Karpas-422 (cell line): ENCODE data around the gene ARRB1. TPM values are rescaled to one million over a fixed set of nuclear protein-coding genes. Genes with fewer than 3 reads are reported as not detected.

ENCODE experiments used
- DNase-seq: peaks from one replicate; pipeline ENCODE4 v3.0.0-alpha.2; 2015
- H2AFZ ChIP-seq: fragments of 200-600 bp; sonication (generic); 2 replicates; pipeline ENCODE4 v1.6.1; 2014; ENCODE audit warnings: antibody characterized with exemption, low read length, mixed read lengths
- H3K27ac ChIP-seq: fragments of 200-600 bp; sonication (generic); 2 replicates; pipeline ENCODE4 v1.5.1; 2014; ENCODE audit warnings: mild to moderate bottlenecking, low read length, moderate library complexity
- H3K27me3 ChIP-seq: fragments of 200-600 bp; sonication (generic); 2 replicates; pipeline ENCODE4 v1.6.1; 2014; ENCODE audit warnings: low read length, mixed read lengths
- H3K36me3 ChIP-seq: fragments of 200-600 bp; sonication (generic); 2 replicates; pipeline ENCODE4 v1.6.1; 2014; ENCODE audit warnings: low read length, mixed read lengths; ENCODE audit not compliant: insufficient read depth
- H3K4me1 ChIP-seq: fragments of 200-600 bp; sonication (generic); 2 replicates; pipeline ENCODE4 v1.6.1; 2014; ENCODE audit warnings: mild to moderate bottlenecking, low read length, mixed read lengths
- H3K4me2 ChIP-seq: fragments of 200-600 bp; sonication (generic); 2 replicates; pipeline ENCODE4 v1.6.1; 2014; ENCODE audit warnings: low read length, low read depth, mild to moderate bottlenecking; ENCODE audit not compliant: poor library complexity, severe bottlenecking
- H3K4me3 ChIP-seq: fragments of 200-600 bp; sonication (generic); 2 replicates; pipeline ENCODE4 v1.5.1; 2014; ENCODE audit warnings: mild to moderate bottlenecking, antibody characterized with exemption, low read length, mixed read lengths
- H3K79me2 ChIP-seq: fragments of 200-600 bp; sonication (generic); 2 replicates; pipeline ENCODE4 v1.6.1; 2014; ENCODE audit warnings: mild to moderate bottlenecking, low read length, mixed read lengths
- H3K9ac ChIP-seq: fragments of 200-600 bp; sonication (generic); 2 replicates; pipeline ENCODE4 v1.6.0; 2014; ENCODE audit warnings: low read length
- H3K9me2 ChIP-seq: fragments of 200-600 bp; sonication (generic), shearing (Covaris generic); replicated peaks from 2 replicates; pipeline ENCODE4 v1.6.0; 2014; ENCODE audit warnings: mild to moderate bottlenecking, low read length, moderate library complexity; ENCODE audit not compliant: insufficient read depth
- H3K9me3 ChIP-seq: fragments of 300-700, 200-600 bp; sonication (generic); 2 replicates; pipeline ENCODE4 v1.6.1; 2014; ENCODE audit warnings: low read length, mixed read lengths
- H4K20me1 ChIP-seq: fragments of 200-600 bp; sonication (generic); 2 replicates; pipeline ENCODE4 v1.6.1; 2014; ENCODE audit warnings: mild to moderate bottlenecking, antibody characterized with exemption, low read length, low read depth; ENCODE audit not compliant: insufficient read depth
- total RNA-seq: library from RNA; depleted of rRNA; stranded (reverse); fragments of >200 nt; shearing (Covaris generic); gene quantifications from 2 replicates; pipeline ENCODE4 v1.2.3, GENCODE V29; 2014; ENCODE audit warnings: low replicate concordance

ARRB1 gene
- total RNA-seq, 1 experiment from 2014 or later = not detected

DNA sequence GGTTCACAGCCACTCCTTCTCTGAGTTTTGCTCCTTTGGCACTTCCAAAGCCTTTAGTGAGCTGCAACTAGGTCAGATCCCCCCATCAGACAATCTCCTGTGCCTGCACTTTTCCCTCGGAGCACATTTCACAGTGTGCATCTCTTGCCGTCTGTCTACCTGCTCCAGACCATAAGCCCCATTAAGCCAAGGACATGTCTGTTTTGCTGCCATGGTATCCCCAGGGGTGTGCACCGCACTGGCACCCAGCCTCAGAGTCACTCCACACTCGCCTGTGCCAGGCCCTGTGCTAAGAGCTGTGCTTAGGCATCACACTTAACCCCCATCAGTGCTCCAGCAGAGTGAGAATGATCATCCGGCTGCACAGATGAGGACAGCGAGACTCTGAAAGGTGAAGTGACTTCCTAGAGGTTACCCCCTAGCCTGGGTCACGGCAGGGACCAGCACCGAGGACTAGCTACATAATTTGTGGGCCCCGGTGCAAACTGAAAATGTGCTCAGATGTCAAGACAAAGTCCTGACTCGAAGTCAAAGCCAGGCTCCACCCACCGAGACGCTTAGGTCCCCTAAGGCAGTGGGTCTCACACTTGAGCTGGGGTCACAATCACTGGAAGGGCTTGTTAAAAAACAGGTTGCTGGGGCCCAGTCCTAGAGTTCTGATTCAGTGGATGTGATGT lies 33.9 kb downstream of the ARRB1 start:
- no peaks in the 10 kb centered on the region for H3K4me1 ChIP-seq
- H3K9me3 ChIP-seq = no peaks in the 10 kb centered on the region
- H2AFZ ChIP-seq = no peak overlapping the region
- no peaks in the 10 kb centered on the region for H3K9me2 ChIP-seq
- H3K79me2 ChIP-seq = no peaks in the 10 kb centered on the region
- H3K27me3 ChIP-seq = no peaks in the 10 kb centered on the region
- no peaks in the 10 kb centered on the region for H4K20me1 ChIP-seq
- no peak overlapping the region for H3K4me3 ChIP-seq
- no peak overlapping the region for H3K27ac ChIP-seq
- no peak overlapping the region for H3K4me2 ChIP-seq
- H3K9ac ChIP-seq = no peak overlapping the region
- DNase-seq = no peak
- no peaks in the 10 kb centered on the region for H3K36me3 ChIP-seq

GRCh38 chr11:75315439-75315805 lies 36.0 kb downstream of the ARRB1 start:
- Histone ChIP-seq H3K9me3 (no peaks in the 10 kb centered on the region), H3K4me1 (no peaks in the 10 kb centered on the region), H3K9me2 (no peaks in the 10 kb centered on the region), H3K36me3 (no peaks in the 10 kb centered on the region), H3K9ac (no peak overlapping the region), H3K79me2 (no peaks in the 10 kb centered on the region), H3K27me3 (no peaks in the 10 kb centered on the region), H4K20me1 (no peaks in the 10 kb centered on the region), H3K4me2 (no peak overlapping the region), H3K4me3 (no peak overlapping the region), H3K27ac (no peak overlapping the region), H2AFZ (no peak overlapping the region)
- DNase-seq = no peak

GRCh38 chr11:75314771-75315438 lies 36.6 kb downstream of the ARRB1 start:
- Histone ChIP-seq H3K36me3 (no peaks in the 10 kb centered on the region), H3K4me2 (no peak overlapping the region), H3K27ac (no peak overlapping the region), H3K79me2 (no peaks in the 10 kb centered on the region), H3K4me3 (no peak overlapping the region), H2AFZ (no peak overlapping the region), H3K9ac (no peak overlapping the region), H3K27me3 (no peaks in the 10 kb centered on the region), H4K20me1 (no peaks in the 10 kb centered on the region), H3K4me1 (no peaks in the 10 kb centered on the region), H3K9me2 (no peaks in the 10 kb centered on the region), H3K9me3 (no peaks in the 10 kb centered on the region)
- no peak for DNase-seq

DNA sequence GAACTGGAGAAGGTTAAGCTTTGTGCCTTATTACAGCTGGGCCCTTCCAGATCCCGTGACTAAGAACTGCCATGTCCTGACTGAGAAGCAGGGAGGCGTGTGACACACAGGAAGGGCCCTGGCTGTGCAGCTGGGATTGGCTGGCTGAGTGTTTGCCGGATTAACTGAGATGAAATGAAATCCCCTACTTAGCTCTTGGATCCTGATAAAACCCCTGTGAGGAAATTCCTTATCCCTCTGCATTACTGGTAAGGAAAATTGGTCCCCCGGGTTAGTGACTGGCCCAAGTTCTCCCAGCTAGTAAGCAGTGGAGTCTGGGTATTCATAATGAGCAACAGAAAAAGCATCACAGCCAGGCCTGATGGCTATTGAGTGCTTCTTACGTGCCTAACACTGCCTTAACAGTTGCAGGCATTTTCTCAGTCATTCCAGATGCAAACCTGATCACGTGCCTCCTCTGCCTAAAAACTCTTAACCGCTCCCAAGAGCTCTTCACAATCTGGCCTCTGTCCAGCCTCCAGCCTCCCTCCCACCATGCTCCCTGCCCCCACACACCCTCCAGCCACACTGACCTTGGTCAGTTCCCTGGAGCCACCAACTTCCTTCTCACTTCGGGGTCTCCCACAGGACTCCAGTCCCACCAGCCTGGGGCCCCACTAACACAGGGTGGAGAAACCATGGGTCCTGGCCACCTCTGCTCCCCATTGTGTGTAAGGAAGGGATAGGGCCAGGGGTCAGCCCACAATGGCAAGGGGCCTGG lies 37.8 kb downstream of the ARRB1 start:
- H3K4me1 ChIP-seq = no peaks in the 10 kb centered on the region
- H3K27me3 ChIP-seq = no peaks in the 10 kb centered on the region
- H3K36me3 ChIP-seq = no peaks in the 10 kb centered on the region
- H4K20me1 ChIP-seq = no peaks in the 10 kb centered on the region
- H3K4me3 ChIP-seq = no peak overlapping the region
- no peaks in the 10 kb centered on the region for H3K9me3 ChIP-seq
- H3K79me2 ChIP-seq = no peaks in the 10 kb centered on the region
- no peaks in the 10 kb centered on the region for H3K9me2 ChIP-seq
- H3K4me2 ChIP-seq = no peak overlapping the region
- H3K9ac ChIP-seq = no peak overlapping the region
- H2AFZ ChIP-seq = no peak overlapping the region
- no peak overlapping the region for H3K27ac ChIP-seq
- DNase-seq = no peak

GRCh38 chr11:75312346-75312745 lies 39.1 kb downstream of the ARRB1 start:
- H3K27ac ChIP-seq = no peak overlapping the region
- H3K27me3 ChIP-seq = no peaks in the 10 kb centered on the region
- DNase-seq = no peak
- no peak overlapping the region for H3K4me2 ChIP-seq
- H3K9me2 ChIP-seq = no peaks in the 10 kb centered on the region
- H3K4me3 ChIP-seq = no peak overlapping the region
- no peaks in the 10 kb centered on the region for H3K79me2 ChIP-seq
- H4K20me1 ChIP-seq = no peaks in the 10 kb centered on the region
- H3K4me1 ChIP-seq = no peaks in the 10 kb centered on the region
- no peak overlapping the region for H2AFZ ChIP-seq
- no peak overlapping the region for H3K9ac ChIP-seq
- H3K9me3 ChIP-seq = no peaks in the 10 kb centered on the region
- H3K36me3 ChIP-seq = no peaks in the 10 kb centered on the region

DNA sequence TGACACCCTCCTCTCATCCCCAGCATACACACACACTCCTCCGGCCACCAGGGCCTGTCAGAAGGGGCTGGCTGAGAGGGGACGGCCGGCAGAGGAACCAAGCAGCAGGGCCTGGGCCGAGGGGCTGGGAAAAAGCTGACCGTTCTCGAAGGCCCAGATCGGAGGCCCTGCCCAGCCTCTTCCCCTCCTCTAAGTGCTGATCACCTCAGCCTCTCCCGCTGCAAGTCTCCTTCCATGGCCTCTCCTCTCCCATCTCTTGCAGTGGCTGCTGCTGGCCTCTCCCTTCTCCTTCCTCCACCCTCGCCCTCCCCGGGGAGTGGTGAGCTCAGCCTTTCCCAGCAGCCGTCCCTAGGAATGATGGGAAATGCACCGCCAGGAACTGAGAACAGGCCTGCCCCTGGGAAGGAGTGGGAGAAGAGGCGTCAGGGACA lies 39.6 kb downstream of the ARRB1 start:
- H4K20me1 ChIP-seq = no peaks in the 10 kb centered on the region
- H3K9me3 ChIP-seq = no peaks in the 10 kb centered on the region
- no peaks in the 10 kb centered on the region for H3K4me1 ChIP-seq
- no peaks in the 10 kb centered on the region for H3K79me2 ChIP-seq
- no peak overlapping the region for H3K4me3 ChIP-seq
- no peak overlapping the region for H2AFZ ChIP-seq
- no peak overlapping the region for H3K4me2 ChIP-seq
- no peaks in the 10 kb centered on the region for H3K36me3 ChIP-seq
- no peak overlapping the region for H3K27ac ChIP-seq
- H3K9me2 ChIP-seq = no peaks in the 10 kb centered on the region
- no peaks in the 10 kb centered on the region for H3K27me3 ChIP-seq
- no peak overlapping the region for H3K9ac ChIP-seq
- DNase-seq = no peak

- no peak overlapping the region for H3K4me2 ChIP-seq
- no peaks in the 10 kb centered on the region for H3K27me3 ChIP-seq
- H3K9me2 ChIP-seq = no peaks in the 10 kb centered on the region
- H3K36me3 ChIP-seq = no peaks in the 10 kb centered on the region
- no peak overlapping the region for H3K27ac ChIP-seq
- DNase-seq = no peak
- H2AFZ ChIP-seq = no peak overlapping the region
- no peaks in the 10 kb centered on the region for H3K9me3 ChIP-seq
- H3K9ac ChIP-seq = no peak overlapping the region
- no peaks in the 10 kb centered on the region for H4K20me1 ChIP-seq
- H3K79me2 ChIP-seq = no peaks in the 10 kb centered on the region
- H3K4me3 ChIP-seq = no peak overlapping the region
- no peaks in the 10 kb centered on the region for H3K4me1 ChIP-seq
Measured at GRCh38 chr11:75308986-75309385, 42.5 kb downstream of the ARRB1 start.

GRCh38 chr11:75308116-75308515 lies 43.3 kb downstream of the ARRB1 start:
- H3K79me2 ChIP-seq = no peaks in the 10 kb centered on the region
- no peak for DNase-seq
- no peak overlapping the region for H3K4me2 ChIP-seq

More at GRCh38 chr11:75308116-75308515, 43.3 kb downstream of the ARRB1 start:
- no peak overlapping the region for H3K4me3 ChIP-seq
- H3K9me3 ChIP-seq = no peaks in the 10 kb centered on the region
- no peaks in the 10 kb centered on the region for H4K20me1 ChIP-seq
- H2AFZ ChIP-seq = no peak overlapping the region
- no peaks in the 10 kb centered on the region for H3K27me3 ChIP-seq
- H3K36me3 ChIP-seq = no peaks in the 10 kb centered on the region
- H3K9me2 ChIP-seq = no peaks in the 10 kb centered on the region
- H3K27ac ChIP-seq = no peak overlapping the region
- H3K9ac ChIP-seq = no peak overlapping the region
- no peaks in the 10 kb centered on the region for H3K4me1 ChIP-seq
